GM12878 (cell line): ENCODE data around the gene PRICKLE4.

Source experiments
- CREM ChIP-seq: IDR thresholded peaks from 2 replicates; pipeline ENCODE4 v1.6.1; 2014; ENCODE audit warnings: antibody characterized with exemption, low read depth
- KAT2A ChIP-seq: conservative IDR thresholded peaks from 2 replicates; pipeline ENCODE4 v1.6.1; 2011; ENCODE audit warnings: low read depth, low read length; ENCODE audit not compliant: control insufficient read depth
- MEF2A ChIP-seq: IDR thresholded peaks from 2 replicates; pipeline ENCODE4 v1.6.1; 2011; ENCODE audit warnings: low read depth, mild to moderate bottlenecking, low read length, moderate library complexity; ENCODE audit not compliant: insufficient read depth
- STAT1 ChIP-seq: fragments of 450-650 bp; conservative IDR thresholded peaks from 2 replicates; pipeline ENCODE4 v1.6.1; 2014; ENCODE audit warnings: antibody characterized with exemption, mild to moderate bottlenecking
- TF ChIP-seq, protein P1 (sequence below), 3 experiments: IDR thresholded peaks in 2 of 3; conservative IDR thresholded peaks in 1 of 3; 2 replicates each; pipeline ENCODE4 v1.5.1; 2011; ENCODE audit warnings: low read depth in 3 of 3, low read length in 3 of 3, mild to moderate bottlenecking in 3 of 3, control low read depth in 2 of 3, moderate library complexity in 2 of 3, inconsistent platforms in 1 of 3, mixed read lengths in 1 of 3; ENCODE audit not compliant: control insufficient read depth in 2 of 3, insufficient read depth in 1 of 3; ENCODE audit errors: extremely low read depth in 1 of 3

GRCh38 chr6:41836660-41837052, 56.1 kb downstream of the PRICKLE4 start:
- no peak for TF ChIP-seq MEF2A
- TF ChIP-seq, protein P1, sequence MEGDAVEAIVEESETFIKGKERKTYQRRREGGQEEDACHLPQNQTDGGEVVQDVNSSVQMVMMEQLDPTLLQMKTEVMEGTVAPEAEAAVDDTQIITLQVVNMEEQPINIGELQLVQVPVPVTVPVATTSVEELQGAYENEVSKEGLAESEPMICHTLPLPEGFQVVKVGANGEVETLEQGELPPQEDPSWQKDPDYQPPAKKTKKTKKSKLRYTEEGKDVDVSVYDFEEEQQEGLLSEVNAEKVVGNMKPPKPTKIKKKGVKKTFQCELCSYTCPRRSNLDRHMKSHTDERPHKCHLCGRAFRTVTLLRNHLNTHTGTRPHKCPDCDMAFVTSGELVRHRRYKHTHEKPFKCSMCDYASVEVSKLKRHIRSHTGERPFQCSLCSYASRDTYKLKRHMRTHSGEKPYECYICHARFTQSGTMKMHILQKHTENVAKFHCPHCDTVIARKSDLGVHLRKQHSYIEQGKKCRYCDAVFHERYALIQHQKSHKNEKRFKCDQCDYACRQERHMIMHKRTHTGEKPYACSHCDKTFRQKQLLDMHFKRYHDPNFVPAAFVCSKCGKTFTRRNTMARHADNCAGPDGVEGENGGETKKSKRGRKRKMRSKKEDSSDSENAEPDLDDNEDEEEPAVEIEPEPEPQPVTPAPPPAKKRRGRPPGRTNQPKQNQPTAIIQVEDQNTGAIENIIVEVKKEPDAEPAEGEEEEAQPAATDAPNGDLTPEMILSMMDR (IDR thresholded peaks at IDR 0.05 in 2 of 3, conservative IDR thresholded peaks at IDR 0.05 in 1 of 3; ENCODE audit: control insufficient read depth in 2 of 3, extremely low read depth in 1 of 3, insufficient read depth in 1 of 3, low read depth in 3 of 3, low read length in 3 of 3): no peak
- no peak for TF ChIP-seq CREM
- no peak for TF ChIP-seq STAT1
- no peak for TF ChIP-seq KAT2A
